Astrocyte (in vitro differentiated cells and primary cell): ENCODE measurements around the gene XPNPEP3.

Source experiments
- EZH2 ChIP-seq: IDR thresholded peaks from 2 replicates; pipeline ENCODE4 v1.6.1; 2012; ENCODE audit warnings: mild to moderate bottlenecking, low read length, inconsistent platforms; ENCODE audit not compliant: insufficient read depth
- TF ChIP-seq, protein P1 (sequence below): IDR thresholded peaks from 2 replicates; pipeline ENCODE4 v1.5.1; 2011; ENCODE audit warnings: low read depth, mild to moderate bottlenecking, inconsistent platforms, low read length, moderate library complexity; ENCODE audit not compliant: insufficient read depth

- TF ChIP-seq EZH2 = no peak
- TF ChIP-seq, protein P1, sequence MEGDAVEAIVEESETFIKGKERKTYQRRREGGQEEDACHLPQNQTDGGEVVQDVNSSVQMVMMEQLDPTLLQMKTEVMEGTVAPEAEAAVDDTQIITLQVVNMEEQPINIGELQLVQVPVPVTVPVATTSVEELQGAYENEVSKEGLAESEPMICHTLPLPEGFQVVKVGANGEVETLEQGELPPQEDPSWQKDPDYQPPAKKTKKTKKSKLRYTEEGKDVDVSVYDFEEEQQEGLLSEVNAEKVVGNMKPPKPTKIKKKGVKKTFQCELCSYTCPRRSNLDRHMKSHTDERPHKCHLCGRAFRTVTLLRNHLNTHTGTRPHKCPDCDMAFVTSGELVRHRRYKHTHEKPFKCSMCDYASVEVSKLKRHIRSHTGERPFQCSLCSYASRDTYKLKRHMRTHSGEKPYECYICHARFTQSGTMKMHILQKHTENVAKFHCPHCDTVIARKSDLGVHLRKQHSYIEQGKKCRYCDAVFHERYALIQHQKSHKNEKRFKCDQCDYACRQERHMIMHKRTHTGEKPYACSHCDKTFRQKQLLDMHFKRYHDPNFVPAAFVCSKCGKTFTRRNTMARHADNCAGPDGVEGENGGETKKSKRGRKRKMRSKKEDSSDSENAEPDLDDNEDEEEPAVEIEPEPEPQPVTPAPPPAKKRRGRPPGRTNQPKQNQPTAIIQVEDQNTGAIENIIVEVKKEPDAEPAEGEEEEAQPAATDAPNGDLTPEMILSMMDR = no peak
These were observed 32.2 kb downstream of the XPNPEP3 start for GRCh38 chr22:40889116-40889515.
